ENCODE measurements around the gene PITHD1.
"Not testable (repeated sequence)": the region's sequence is repeated elsewhere in the genome, so short reads cannot be mapped to it uniquely, and the experiment has no call there.

Gene PITHD1

GRCh38 chr1:23798662-23799142 is 20.5 kb downstream of the PITHD1 start:
- DNase-seq (ENCODE audit: low spot score), result no peak

GRCh38 chr1:23799255-23799569 is 21.0 kb downstream of the PITHD1 start:
- no peak for DNase-seq (ENCODE audit: low spot score)

- no peak for DNase-seq (ENCODE audit: low spot score)
Observed at GRCh38 chr1:23799570-23800399, 21.6 kb downstream of the PITHD1 start.

GRCh38 chr1:23800400-23801337 is 22.5 kb downstream of the PITHD1 start, which contains the start of gene GALE:
Gene GALE, minus strand, starts transcription at chr1:23800754. Its CDS starts 1,747 bp downstream, at chr1:23799007.
- peak; percentile 86 for DNase-seq (ENCODE audit: low spot score)

GRCh38 chr1:23801338-23801748 is 23.1 kb downstream of the PITHD1 start:
- DNase-seq (ENCODE audit: low spot score), result no peak

GRCh38 chr1:23801876-23802275 is 23.7 kb downstream of the PITHD1 start:
- no peak for DNase-seq (ENCODE audit: low spot score)

- DNase-seq (ENCODE audit: low spot score), result not testable (repeated sequence)
Observed at GRCh38 chr1:23802809-23803342, 24.7 kb downstream of the PITHD1 start.

- DNase-seq (ENCODE audit: low spot score), result no peak
Observed at GRCh38 chr1:23803674-23804073, 25.5 kb downstream of the PITHD1 start.

- DNase-seq (ENCODE audit: low spot score), result no peak
Observed at GRCh38 chr1:23804183-23804835, 26.1 kb downstream of the PITHD1 start.

- no peak for DNase-seq (ENCODE audit: low spot score)
Observed at GRCh38 chr1:23805025-23805424, 26.8 kb downstream of the PITHD1 start.

- DNase-seq (ENCODE audit: low spot score), result no peak
Observed at GRCh38 chr1:23806280-23806679, 28.1 kb downstream of the PITHD1 start.

GRCh38 chr1:23807453-23807852 is 29.2 kb downstream of the PITHD1 start:
- DNase-seq (ENCODE audit: low spot score), result no peak

- DNase-seq (ENCODE audit: low spot score), result peak; percentile 70
Observed at GRCh38 chr1:23809751-23810171, 31.5 kb downstream of the PITHD1 start.

- no peak for DNase-seq (ENCODE audit: low spot score)
Observed at GRCh38 chr1:23810818-23811540, 32.8 kb downstream of the PITHD1 start.

GRCh38 chr1:23814016-23814415 is 35.8 kb downstream of the PITHD1 start:
- no peak for DNase-seq (ENCODE audit: low spot score)

GRCh38 chr1:23816361-23816760 is 38.1 kb downstream of the PITHD1 start:
- no peak for DNase-seq (ENCODE audit: low spot score)

GRCh38 chr1:23816906-23817305 is 38.7 kb downstream of the PITHD1 start:
- no peak for DNase-seq (ENCODE audit: low spot score)

- no peak for DNase-seq (ENCODE audit: low spot score)
Observed at GRCh38 chr1:23817633-23818032, 39.4 kb downstream of the PITHD1 start.

GRCh38 chr1:23823767-23824166 is 45.5 kb downstream of the PITHD1 start:
- no peak for DNase-seq (ENCODE audit: low spot score)

GRCh38 chr1:23824711-23825075 is 46.5 kb downstream of the PITHD1 start:
- DNase-seq (ENCODE audit: low spot score), result no peak

Data from SK-N-DZ (cell line).